ENCODE data around the gene PPP1R9B. TPM values are rescaled to one million over a fixed set of nuclear protein-coding genes. Genes with fewer than 3 reads are reported as not detected.
A peak's percentile ranks its signal among the peaks of the same experiment; 100 is the strongest.

PPP1R9B gene
- total RNA-seq, 2 donors from 2014 or later: 36.2 to 79.7 TPM

DNA sequence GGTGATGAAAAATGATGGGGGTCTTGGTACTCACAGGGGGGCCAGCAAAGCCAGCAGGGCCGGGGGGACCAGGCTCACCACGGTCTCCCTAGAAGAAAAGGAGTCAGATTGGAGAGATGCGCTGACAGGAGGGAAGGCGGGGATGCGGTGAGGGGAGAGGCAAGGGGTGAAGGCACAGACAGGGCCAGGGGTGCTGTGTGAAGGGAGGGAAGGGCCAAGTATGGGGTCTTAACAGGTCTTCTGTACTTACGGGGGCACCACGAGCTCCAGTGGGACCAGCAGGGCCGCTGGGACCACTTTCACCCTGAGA, 39.8 kb upstream of the PPP1R9B start:
- TF ChIP-seq, protein P1, sequence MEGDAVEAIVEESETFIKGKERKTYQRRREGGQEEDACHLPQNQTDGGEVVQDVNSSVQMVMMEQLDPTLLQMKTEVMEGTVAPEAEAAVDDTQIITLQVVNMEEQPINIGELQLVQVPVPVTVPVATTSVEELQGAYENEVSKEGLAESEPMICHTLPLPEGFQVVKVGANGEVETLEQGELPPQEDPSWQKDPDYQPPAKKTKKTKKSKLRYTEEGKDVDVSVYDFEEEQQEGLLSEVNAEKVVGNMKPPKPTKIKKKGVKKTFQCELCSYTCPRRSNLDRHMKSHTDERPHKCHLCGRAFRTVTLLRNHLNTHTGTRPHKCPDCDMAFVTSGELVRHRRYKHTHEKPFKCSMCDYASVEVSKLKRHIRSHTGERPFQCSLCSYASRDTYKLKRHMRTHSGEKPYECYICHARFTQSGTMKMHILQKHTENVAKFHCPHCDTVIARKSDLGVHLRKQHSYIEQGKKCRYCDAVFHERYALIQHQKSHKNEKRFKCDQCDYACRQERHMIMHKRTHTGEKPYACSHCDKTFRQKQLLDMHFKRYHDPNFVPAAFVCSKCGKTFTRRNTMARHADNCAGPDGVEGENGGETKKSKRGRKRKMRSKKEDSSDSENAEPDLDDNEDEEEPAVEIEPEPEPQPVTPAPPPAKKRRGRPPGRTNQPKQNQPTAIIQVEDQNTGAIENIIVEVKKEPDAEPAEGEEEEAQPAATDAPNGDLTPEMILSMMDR (IDR thresholded peaks at IDR 0.05): no peak
- TF ChIP-seq POLR2A (IDR thresholded peaks at IDR 0.05) (no peak), POLR2AphosphoS5 (IDR thresholded peaks at IDR 0.05) (no peak)
- intact Hi-C loops (cut with DNase I): no loop called here

DNA sequence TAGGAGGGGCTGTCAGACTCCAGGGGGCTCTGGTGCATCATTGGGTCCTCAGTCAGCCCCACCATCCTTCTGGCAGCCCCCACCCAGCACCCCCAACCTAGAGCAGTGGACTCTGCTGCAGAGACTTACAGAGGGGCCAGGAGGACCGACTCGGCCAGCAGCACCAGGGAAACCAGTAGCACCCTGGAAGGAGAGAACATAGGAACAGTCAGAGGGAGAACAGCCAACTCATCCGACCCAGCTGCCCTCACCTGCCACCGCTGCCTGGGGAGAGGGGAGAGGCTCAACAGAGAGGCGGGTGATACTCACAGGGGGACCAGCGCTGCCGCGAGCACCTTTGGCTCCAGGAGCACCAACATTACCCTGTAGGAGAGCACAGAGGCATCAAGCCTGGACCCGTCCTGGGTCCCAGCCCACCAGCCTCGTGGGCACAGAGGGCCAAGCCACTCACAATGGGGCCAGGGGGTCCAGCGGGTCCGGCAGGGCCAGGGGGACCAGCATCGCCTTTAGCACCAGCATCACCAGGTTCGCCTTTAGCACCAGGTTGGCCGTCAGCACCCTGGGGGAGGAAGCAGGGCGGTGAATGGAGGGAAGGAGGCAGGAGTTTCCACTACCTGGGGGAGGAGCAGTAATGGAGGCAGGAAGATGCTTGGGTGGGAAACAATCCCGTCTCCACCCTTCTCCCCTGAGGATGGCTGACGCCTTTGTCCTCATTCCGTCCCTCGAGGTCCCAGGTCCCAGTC, 39.2 kb upstream of the PPP1R9B start:
- Histone ChIP-seq H3K27me3 (replicated peaks; ENCODE audit: insufficient read depth) (no peaks in the 10 kb centered on the region), H3K4me3 (no peak overlapping the region), H3K36me3 (peaks cover 6% of the 10 kb centered on the region in 2 donors), H3K27ac (peak overlapping the region in 1 of 2 donors; percentile 33), H3K4me1 (replicated peaks) (no peaks in the 10 kb centered on the region), H3K9me3 (no peaks in the 10 kb centered on the region)
- no peak for DNase-seq (ENCODE audit: low spot score)
- intact Hi-C loops (cut with DNase I): no loop called here
- no peak for TF ChIP-seq POLR2A (IDR thresholded peaks at IDR 0.05)
- TF ChIP-seq POLR2AphosphoS5 (IDR thresholded peaks at IDR 0.05): no peak
- 65% methylated on average over 20 of the region's 20 CpGs for WGBS

More for the DNA sequence above, 39.8 kb upstream of the PPP1R9B start:
- no peak overlapping the region for H3K4me3 ChIP-seq
- DNase-seq (ENCODE audit: low spot score): no peak
- H3K9me3 ChIP-seq: no peaks in the 10 kb centered on the region
- WGBS: 89% methylated on average over 8 of the region's 8 CpGs
- H3K4me1 ChIP-seq (replicated peaks): no peaks in the 10 kb centered on the region
- no peaks in the 10 kb centered on the region for H3K27me3 ChIP-seq (replicated peaks; ENCODE audit: insufficient read depth)
- no peak overlapping the region for H3K27ac ChIP-seq
- H3K36me3 ChIP-seq: peaks cover 6% of the 10 kb centered on the region in 2 donors

DNA sequence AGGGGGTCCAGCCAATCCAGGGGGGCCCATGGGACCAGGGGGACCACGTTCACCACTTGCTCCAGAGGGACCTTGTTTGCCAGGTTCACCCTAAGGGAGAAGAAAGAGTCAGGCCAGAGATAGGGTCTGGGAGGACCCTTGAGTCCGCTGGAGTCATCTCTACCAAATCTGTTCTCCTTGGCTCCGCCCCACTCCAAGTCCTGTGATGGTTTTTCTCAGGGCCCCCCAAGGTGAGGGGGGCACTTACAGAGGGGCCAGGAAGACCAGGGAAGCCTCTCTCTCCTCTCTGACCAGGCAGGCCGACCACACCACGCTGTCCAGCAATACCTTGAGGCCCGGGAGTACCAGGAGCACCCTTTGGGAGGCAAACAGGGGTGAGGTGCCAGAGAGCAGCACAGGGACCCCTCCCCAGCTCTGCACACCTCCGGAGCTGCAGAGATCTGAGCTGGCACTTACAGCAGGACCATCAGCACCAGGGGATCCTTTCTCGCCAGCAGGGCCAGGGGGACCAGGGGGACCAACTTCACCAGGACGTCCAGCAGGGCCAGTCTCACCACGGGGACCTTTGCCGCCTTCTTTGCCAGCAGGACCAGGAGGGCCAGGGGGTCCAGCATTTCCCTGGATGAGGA, 38.6 kb upstream of the PPP1R9B start:
- TF ChIP-seq POLR2A (IDR thresholded peaks at IDR 0.05): no peak
- no peak for TF ChIP-seq POLR2AphosphoS5 (IDR thresholded peaks at IDR 0.05)
- TF ChIP-seq, protein P1 (IDR thresholded peaks at IDR 0.05): no peak
- no peak for DNase-seq (ENCODE audit: low spot score)
- H3K36me3 ChIP-seq: peaks cover 5 to 6% of the 10 kb centered on the region in 2 donors
- peak overlapping the region; percentile 33 to 36 for H3K27ac ChIP-seq
- intact Hi-C loops (cut with DNase I): no loop called here
- no peaks in the 10 kb centered on the region for H3K4me1 ChIP-seq (replicated peaks)
- WGBS: 74% methylated on average over 11 of the region's 11 CpGs
- no peaks in the 10 kb centered on the region for H3K9me3 ChIP-seq
- H3K27me3 ChIP-seq (replicated peaks; ENCODE audit: insufficient read depth): no peaks in the 10 kb centered on the region
- no peak overlapping the region for H3K4me3 ChIP-seq

DNA sequence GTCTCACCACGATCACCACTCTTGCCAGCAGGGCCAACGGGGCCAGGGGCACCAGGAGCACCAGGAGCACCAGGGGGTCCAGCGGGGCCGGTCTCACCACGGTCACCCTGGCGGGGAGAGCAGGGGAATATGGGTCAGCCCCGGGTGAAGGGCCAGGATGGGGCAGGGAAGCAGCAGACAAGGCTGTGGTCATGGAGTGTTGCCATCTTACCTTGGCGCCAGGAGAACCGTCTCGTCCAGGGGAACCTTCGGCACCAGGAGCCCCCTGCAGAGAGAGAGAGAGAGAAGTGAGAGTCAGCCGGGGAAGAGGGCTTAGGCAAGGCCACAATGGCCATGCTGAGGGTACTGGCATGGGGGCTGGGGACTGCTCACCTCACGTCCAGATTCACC, 38.0 kb upstream of the PPP1R9B start:
- Histone ChIP-seq H3K36me3 (peaks cover 0 to 6% of the 10 kb centered on the region in 2 donors), H3K9me3 (no peaks in the 10 kb centered on the region), H3K27me3 (replicated peaks; ENCODE audit: insufficient read depth) (no peaks in the 10 kb centered on the region), H3K4me1 (replicated peaks) (no peaks in the 10 kb centered on the region), H3K27ac (peak overlapping the region; percentile 33 to 36), H3K4me3 (no peak overlapping the region)
- intact Hi-C loops (cut with DNase I): no loop called here
- TF ChIP-seq, protein P1 (IDR thresholded peaks at IDR 0.05): no peak
- TF ChIP-seq POLR2A (IDR thresholded peaks at IDR 0.05) (no peak), POLR2AphosphoS5 (IDR thresholded peaks at IDR 0.05) (no peak)
- no peak for DNase-seq (ENCODE audit: low spot score)
- 81% methylated on average over 8 of the region's 13 CpGs for WGBS

DNA sequence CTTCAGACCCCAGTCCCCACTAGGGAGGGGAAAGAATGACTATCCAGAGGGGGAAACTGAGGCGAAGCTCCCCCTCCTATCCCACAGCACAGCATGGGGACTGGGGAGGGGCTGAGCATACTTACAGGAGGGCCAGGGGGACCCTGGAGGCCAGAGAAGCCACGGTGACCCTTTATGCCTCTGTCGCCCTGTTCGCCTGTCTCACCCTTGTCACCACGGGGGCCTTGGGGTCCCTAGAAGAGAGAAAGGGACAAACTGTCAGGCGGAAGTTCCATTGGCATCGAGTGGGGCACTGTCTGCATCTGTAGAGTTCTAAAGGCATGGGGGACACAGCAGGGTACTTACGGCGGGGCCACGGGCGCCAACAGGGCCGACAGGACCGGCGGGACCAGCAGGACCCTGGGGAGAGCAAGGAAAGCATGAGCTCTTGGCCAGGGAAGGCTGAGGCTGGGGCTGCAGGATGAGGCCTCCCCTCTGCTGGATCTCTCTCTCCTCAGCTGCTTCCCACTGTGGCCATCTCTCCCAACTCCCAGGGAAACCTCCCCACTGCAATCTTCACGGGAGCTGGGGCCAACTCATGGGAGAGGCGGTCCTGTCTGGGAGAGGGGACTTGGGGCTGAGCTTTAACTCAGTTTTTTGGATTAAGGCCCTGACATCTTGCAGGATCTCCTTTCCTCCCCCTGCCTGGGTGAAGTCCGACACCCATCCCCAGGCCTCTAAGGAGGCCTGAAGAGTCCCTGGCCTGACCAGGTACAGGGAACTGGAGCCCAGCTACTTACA, 37.5 kb upstream of the PPP1R9B start:
- H3K27me3 ChIP-seq (replicated peaks; ENCODE audit: insufficient read depth): no peaks in the 10 kb centered on the region
- no peak for DNase-seq (ENCODE audit: low spot score)
- WGBS: 71% methylated on average over 17 of the region's 17 CpGs
- H3K27ac ChIP-seq: peak overlapping the region in 1 of 2 donors; percentile 33
- H3K9me3 ChIP-seq: no peaks in the 10 kb centered on the region
- peaks cover 0 to 6% of the 10 kb centered on the region in 2 donors for H3K36me3 ChIP-seq
- H3K4me3 ChIP-seq: no peak overlapping the region
- intact Hi-C loops (cut with DNase I): no loop called here
- no peak for TF ChIP-seq POLR2A (IDR thresholded peaks at IDR 0.05)
- TF ChIP-seq, protein P1 (IDR thresholded peaks at IDR 0.05): no peak
- TF ChIP-seq POLR2AphosphoS5 (IDR thresholded peaks at IDR 0.05): no peak
- no peaks in the 10 kb centered on the region for H3K4me1 ChIP-seq (replicated peaks)

Measured in prostate gland (tissue), 2 donors.